H1 (cell line): ENCODE measurements around the gene RGS6. TPM values are rescaled to one million over a fixed set of nuclear protein-coding genes. Genes with fewer than 3 reads are reported as not detected.

Experiments used
- CTCF ChIA-PET: fragments of 300-600 bp; sonication (Branson Sonifier 250); formaldehyde crosslinking; loops from one replicate; lab custom pipeline; 2021; ENCODE audit not compliant: partially characterized antibody; lab: Charles Lee
- POLR2A ChIA-PET: fragments of 300-600 bp; sonication (Branson Sonifier 250); formaldehyde crosslinking; loops from one replicate; lab custom pipeline; 2021; ENCODE audit warnings: inconsistent platforms; ENCODE audit not compliant: partially characterized antibody; lab: Charles Lee
- DNase-seq, 2 experiments: peaks; one replicate each; pipeline versions ENCODE4 v3.0.0 to v3.0.0-alpha.2; 2010 to 2022; ENCODE audit warnings: low spot score in 2 of 2, low read depth in 1 of 2, mixed read lengths in 1 of 2
- FAIRE-seq: peaks from 2 replicates; lab custom pipeline; 2011; peaks lifted over from hg19 to GRCh38; lab: Jason Lieb, UNC
- H2AFZ ChIP-seq: 2 replicates; pipeline ENCODE4 v1.8.1; 2012; ENCODE audit warnings: low read length, inconsistent platforms
- H2AK5ac ChIP-seq: 2 replicates; pipeline ENCODE4 v1.6.1; 2013; ENCODE audit warnings: low read depth, low read length
- H2BK120ac ChIP-seq: replicated peaks from 2 replicates; pipeline ENCODE3; 2013; ENCODE audit warnings: low read depth, low read length, inconsistent platforms
- H2BK12ac ChIP-seq: 2 replicates; pipeline ENCODE4 v1.6.1; 2013; ENCODE audit warnings: low read depth, low read length
- H2BK15ac ChIP-seq: 2 replicates; pipeline ENCODE4 v1.6.1; 2013; ENCODE audit warnings: low read length
- H2BK20ac ChIP-seq: 2 replicates; pipeline ENCODE4 v1.6.1; 2013; ENCODE audit warnings: low read length
- H2BK5ac ChIP-seq: 2 replicates; pipeline ENCODE4 v1.6.1; 2013; ENCODE audit warnings: low read depth, low read length
- H3K14ac ChIP-seq: 2 replicates; pipeline ENCODE4 v1.6.1; 2013; ENCODE audit warnings: inconsistent platforms; ENCODE audit not compliant: insufficient read length
- H3K18ac ChIP-seq: 2 replicates; pipeline ENCODE4 v1.6.1; 2013; ENCODE audit warnings: low read length; ENCODE audit errors: extremely low read depth
- H3K23ac ChIP-seq: 2 replicates; pipeline ENCODE4 v1.6.1; 2013; ENCODE audit warnings: inconsistent platforms; ENCODE audit not compliant: insufficient read length
- H3K23me2 ChIP-seq: 2 replicates; pipeline ENCODE4 v1.6.1; 2013; ENCODE audit warnings: low read depth, low read length
- H3K27ac ChIP-seq: 2 replicates; pipeline ENCODE4 v1.6.1; 2011; ENCODE audit warnings: low read depth, low read length, inconsistent platforms
- H3K27me3 ChIP-seq, 4 experiments: replicated peaks in 1 of 4; 1 replicate in 1 of 4; 2 replicates in 3 of 4; pipeline versions ENCODE4 v1.6.1 to v1.8.1; 2011 to 2013; ENCODE audit warnings: low read length in 3 of 4, mild to moderate bottlenecking in 3 of 4, inconsistent platforms in 2 of 4, mixed read lengths in 2 of 4, moderate library complexity in 1 of 4; ENCODE audit not compliant: control insufficient read depth in 3 of 4, insufficient read depth in 3 of 4; ENCODE audit errors: extremely low read depth in 1 of 4
- H3K36me3 ChIP-seq, 4 experiments: 2 replicates each; pipeline versions ENCODE4 v1.6.1 to v1.8.1; 2011 to 2013; ENCODE audit warnings: mild to moderate bottlenecking in 4 of 4, low read length in 3 of 4, moderate library complexity in 2 of 4, control low read depth in 1 of 4, inconsistent platforms in 1 of 4; ENCODE audit not compliant: insufficient read depth in 4 of 4, control insufficient read depth in 2 of 4
- H3K4ac ChIP-seq: replicated peaks from 2 replicates; pipeline ENCODE3; 2013; ENCODE audit warnings: low read length, low read depth, mixed read lengths, inconsistent platforms; ENCODE audit not compliant: insufficient read length
- H3K4me1 ChIP-seq, 4 experiments: replicated peaks in 1 of 4; 1 replicate in 1 of 4; 2 replicates in 3 of 4; pipeline versions ENCODE4 v1.6.1 to v1.8.1; 2011 to 2013; ENCODE audit warnings: low read length in 3 of 4, inconsistent platforms in 2 of 4, mixed read lengths in 1 of 4; ENCODE audit not compliant: insufficient read depth in 4 of 4, control insufficient read depth in 3 of 4
- H3K4me2 ChIP-seq, 2 experiments: 2 replicates each; pipeline versions ENCODE4 v1.6.1 to v1.8.1; 2011 to 2013; ENCODE audit warnings: low read depth in 2 of 2, low read length in 2 of 2, control low read depth in 1 of 2, inconsistent platforms in 1 of 2, mild to moderate bottlenecking in 1 of 2; ENCODE audit not compliant: insufficient read depth in 1 of 2
- H3K4me3 ChIP-seq, 4 experiments: fragments of 200-600, 300-600 bp in 1 of 4; sonication (generic), shearing (Covaris generic), sonication (Bioruptor Twin) in 1 of 4; 2 replicates each; pipeline versions ENCODE4 v1.5.1 to v1.8.1; 2011 to 2016; ENCODE audit warnings: low read length in 4 of 4, low read depth in 3 of 4, control low read depth in 2 of 4, inconsistent platforms in 2 of 4, mild to moderate bottlenecking in 2 of 4, mixed read lengths in 1 of 4, moderate library complexity in 1 of 4; ENCODE audit not compliant: insufficient read depth in 2 of 4; ENCODE audit errors: extremely low read depth in 1 of 4
- H3K56ac ChIP-seq: replicated peaks from 2 replicates; pipeline ENCODE3; 2013; ENCODE audit warnings: low read depth, mild to moderate bottlenecking, mixed read lengths, low read length, inconsistent platforms; ENCODE audit not compliant: insufficient read length
- H3K79me1 ChIP-seq: 2 replicates; pipeline ENCODE4 v1.6.1; 2013; ENCODE audit warnings: low read depth, low read length, control low read depth
- H3K79me2 ChIP-seq, 2 experiments: 2 replicates each; pipeline versions ENCODE4 v1.6.1 to v1.8.1; 2012 to 2013; ENCODE audit warnings: low read length in 2 of 2, mild to moderate bottlenecking in 2 of 2, inconsistent platforms in 1 of 2; ENCODE audit not compliant: insufficient read depth in 2 of 2, control insufficient read depth in 1 of 2
- H3K9ac ChIP-seq, 4 experiments: replicated peaks in 1 of 4; 1 replicate in 1 of 4; 2 replicates in 3 of 4; pipeline versions ENCODE4 v1.6.1 to v1.8.1; 2011 to 2013; ENCODE audit warnings: low read depth in 3 of 4, low read length in 3 of 4, control low read depth in 2 of 4, mild to moderate bottlenecking in 2 of 4, moderate library complexity in 2 of 4, inconsistent platforms in 1 of 4; ENCODE audit errors: extremely low read depth in 1 of 4
- H3K9me3 ChIP-seq, 2 experiments: 2 replicates each; pipeline versions ENCODE4 v1.6.1 to v1.8.1; 2012 to 2013; ENCODE audit warnings: mild to moderate bottlenecking in 2 of 2, moderate library complexity in 2 of 2, control low read depth in 1 of 2, inconsistent platforms in 1 of 2, low read depth in 1 of 2, low read length in 1 of 2, mixed read lengths in 1 of 2; ENCODE audit not compliant: insufficient read depth in 2 of 2
- H4K20me1 ChIP-seq, 2 experiments: replicated peaks in 1 of 2; 2 replicates each; pipeline versions ENCODE3 to v1.8.1; 2011 to 2013; ENCODE audit warnings: inconsistent platforms in 2 of 2, low read length in 2 of 2, mild to moderate bottlenecking in 1 of 2; ENCODE audit not compliant: insufficient read depth in 2 of 2, control insufficient read depth in 1 of 2
- H4K5ac ChIP-seq: 2 replicates; pipeline ENCODE4 v1.6.1; 2013; ENCODE audit warnings: low read length, low read depth, mixed read lengths, inconsistent platforms; ENCODE audit not compliant: insufficient read length
- H4K8ac ChIP-seq: 2 replicates; pipeline ENCODE4 v1.8.0; 2013; ENCODE audit warnings: mild to moderate bottlenecking, moderate library complexity, low read length, inconsistent platforms; ENCODE audit not compliant: insufficient read depth; ENCODE audit errors: extremely low read depth
- H4K91ac ChIP-seq: replicated peaks from 2 replicates; pipeline ENCODE3; 2013; ENCODE audit warnings: low read length, mixed read lengths, inconsistent platforms; ENCODE audit not compliant: insufficient read length
- BCL11A ChIP-seq, 2 experiments: IDR thresholded peaks; one replicate each; pipeline ENCODE4 v1.6.1; 2011; ENCODE audit warnings: low read depth in 2 of 2, low read length in 2 of 2, mild to moderate bottlenecking in 2 of 2
- CBX8 ChIP-seq: fragments of 300-800, 300-1000 bp; sonication (generic); IDR thresholded peaks from 2 replicates; pipeline ENCODE4 v1.7.1; 2016; ENCODE audit warnings: low read depth, low read length, borderline replicate concordance
- SP4 ChIP-seq: IDR thresholded peaks from 2 replicates; pipeline ENCODE4 v1.6.1; 2012; ENCODE audit warnings: low read length, inconsistent platforms
- WGBS, 2 experiments: shearing (Covaris generic) in 1 of 2; methylation state at CpG; one replicate each; pipeline versions ENCODE4 v1.1.6 to v1.1.7; 2013 to 2015; ENCODE audit warnings: low lambda C conversion rate in 2 of 2, mixed read lengths in 2 of 2, inconsistent platforms in 1 of 2, low coverage in 1 of 2, missing lambda C conversion rate in 1 of 2; ENCODE audit not compliant: insufficient replicate concordance in 2 of 2, insufficient coverage in 1 of 2, insufficient read length in 1 of 2; ENCODE audit errors: extremely low coverage in 1 of 2, missing lambda C conversion rate in 1 of 2; 5-methylcytosine and 5-hydroxymethylcytosine counted together
- polyA plus RNA-seq, 7 experiments: library from polyadenylated mRNA; depleted of rRNA in 3 of 7; stranded (reverse) in 5 of 7; unstranded in 2 of 7; fragments of >200 nt in 5 of 7; fragments of 200-250 nt in 2 of 7; gene quantifications; 1 replicate in 5 of 7; 2 replicates in 1 of 7; 4 replicates in 1 of 7; pipeline versions ENCODE4 v1.2.1 to v1.2.3, GENCODE V29; 2011 to 2013; ENCODE audit warnings: missing spikeins in 2 of 7, mixed read lengths in 2 of 7
- total RNA-seq: library from RNA; stranded (reverse); fragmentation: NEBNext Ultra II Directional; extraction: Animal tissue kit (Norgen Biotek cat#: 25700); gene quantifications from 2 replicates; pipeline ENCODE4 v1.2.1, GENCODE V29; 2021

RGS6 gene
- total and polyA plus RNA-seq, 2 of the 8 experiments (the other 6 are each of a cell fraction or from before 2014, with no cell fraction given) = 0.26 to 1.1 TPM

DNA sequence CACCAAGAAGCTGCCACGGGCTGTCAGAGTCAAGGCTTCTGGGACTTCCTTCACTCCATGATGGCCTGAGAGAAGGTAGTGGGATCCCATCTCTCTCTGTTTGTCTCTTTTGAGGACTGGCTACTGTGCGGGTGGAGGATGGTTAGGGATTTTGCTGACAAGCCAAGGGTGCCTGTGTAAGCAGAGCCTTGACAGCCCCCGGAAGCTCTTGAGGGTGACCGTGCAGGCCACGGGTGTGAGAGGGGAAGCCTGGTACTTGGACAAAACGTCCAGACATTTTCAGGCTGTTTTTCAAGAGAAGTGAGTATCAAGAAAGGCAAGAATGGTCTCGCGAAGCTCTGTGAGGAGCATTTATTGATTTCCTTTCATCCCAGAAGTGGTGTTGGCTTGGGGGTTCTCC, 609.3 kb downstream of the RGS6 start:
- no peaks in the 10 kb centered on the region for H3K36me3 ChIP-seq
- DNase-seq = no peak
- POLR2A ChIA-PET = interaction anchor here (0.8 kb wide), 1 partner anchor 16 kb away, joined by 4 read pairs; no protein-coding TSS in a partner anchor
- H2BK12ac ChIP-seq = no peak overlapping the region
- H3K23ac ChIP-seq = no peak overlapping the region
- no peaks in the 10 kb centered on the region for H3K79me2 ChIP-seq
- H3K4me2 ChIP-seq = no peak overlapping the region
- H3K14ac ChIP-seq = no peak overlapping the region
- H3K56ac ChIP-seq = no peak overlapping the region
- 90% methylated on average over 8 of the region's 8 CpGs; no CpG with 5 or more reads in 1 of the 2 experiments for WGBS, 2 experiments
- no peak overlapping the region for H3K27ac ChIP-seq
- no peak overlapping the region for H4K8ac ChIP-seq
- H3K79me1 ChIP-seq = no peaks in the 10 kb centered on the region
- TF ChIP-seq SP4 (no peak), BCL11A (IDR thresholded peaks at IDR 0.05; ENCODE audit: low read depth in 2 of 2, low read length in 2 of 2) (no peak), CBX8 (no peak)
- TF ChIP-seq, all 59 proteins: peak for 0
- CTCF ChIA-PET = interaction anchor here (1.6 to 7.9 kb wide), 2 partner anchors 27 to 362 kb away, joined by 4 to 66 read pairs; no protein-coding TSS in a partner anchor
- no peak for FAIRE-seq
- Histone ChIP-seq H3K4ac (no peak overlapping the region), H4K20me1 (no peaks in the 10 kb centered on the region), H3K4me3 (no peak overlapping the region), H3K9ac (no peak overlapping the region), H2AFZ (no peak overlapping the region), H2BK20ac (no peak overlapping the region), H3K9me3 (no peaks in the 10 kb centered on the region), H2BK5ac (no peak overlapping the region), H4K5ac (no peak overlapping the region), H4K91ac (no peak overlapping the region), H3K4me1 (peaks cover 3 to 10% (median 8%) of the 10 kb centered on the region in 4 experiments), H3K18ac (no peak overlapping the region), H3K27me3 (no peaks in the 10 kb centered on the region), H2BK15ac (no peak overlapping the region), H2BK120ac (no peak overlapping the region), H3K23me2 (no peaks in the 10 kb centered on the region), H2AK5ac (peak overlapping the region; percentile 65; the same call in 1 of the 2 replicates)
